ENCODE results near the gene USP17L10.
"Not testable (repeated sequence)": the region's sequence is repeated elsewhere in the genome, so short reads cannot be mapped to it uniquely, and the experiment has no call there.

The USP17L10 gene

GRCh38 chr4:9210357-9210756 lies at the start of gene USP17L10:
USP17L10 (plus strand) TSS chr4:9210657; CDS start chr4:9210657, 0 bp downstream.
- not testable (repeated sequence) for DNase-seq

GRCh38 chr4:9165990-9166389 lies 44.5 kb upstream of the USP17L10 start:
- DNase-seq: not testable (repeated sequence)

GRCh38 chr4:9169791-9170459 lies 40.5 kb upstream of the USP17L10 start, which contains the start of gene FAM90A26:
FAM90A26 (plus strand) TSS chr4:9170409; CDS start chr4:9173173, 2,764 bp downstream.
- DNase-seq: not testable (repeated sequence)

- not testable (repeated sequence) for DNase-seq
Observed at GRCh38 chr4:9214701-9215100, 4.2 kb downstream of the USP17L10 start.

GRCh38 chr4:9215105-9215504 lies 4.6 kb downstream of the USP17L10 start, which contains the start of gene USP17L11:
USP17L11 (plus strand) TSS chr4:9215405; CDS start chr4:9215405, 0 bp downstream.
- not testable (repeated sequence) for DNase-seq

GRCh38 chr4:9219852-9220251 lies 9.4 kb downstream of the USP17L10 start, which contains the start of gene USP17L12:
USP17L12 (plus strand) TSS chr4:9220152; CDS start chr4:9220152, 0 bp downstream.
- DNase-seq: not testable (repeated sequence)

GRCh38 chr4:9224596-9224995 lies 14.1 kb downstream of the USP17L10 start, which contains the start of gene USP17L13:
USP17L13 (plus strand) TSS chr4:9224896; CDS start chr4:9224896, 0 bp downstream.
- DNase-seq: not testable (repeated sequence)

- DNase-seq: not testable (repeated sequence)
Observed at GRCh38 chr4:9230249-9230648, 19.8 kb downstream of the USP17L10 start.

- DNase-seq: not testable (repeated sequence)
Observed at GRCh38 chr4:9234085-9234484, 23.6 kb downstream of the USP17L10 start, which contains the start of gene USP17L15. USP17L15 (plus strand) TSS chr4:9234385; CDS start chr4:9234385, 0 bp downstream.

- not testable (repeated sequence) for DNase-seq
Observed at GRCh38 chr4:9238461-9238860, 28.0 kb downstream of the USP17L10 start.

GRCh38 chr4:9243579-9243978 lies 33.1 kb downstream of the USP17L10 start, which contains the start of gene USP17L17:
USP17L17 (plus strand) TSS chr4:9243879; CDS start chr4:9243879, 0 bp downstream.
- DNase-seq: not testable (repeated sequence)

- DNase-seq: not testable (repeated sequence)
Observed at GRCh38 chr4:9247953-9248680, 37.7 kb downstream of the USP17L10 start, which contains the start of gene USP17L18. USP17L18 (plus strand) TSS chr4:9248630; CDS start chr4:9248630, 0 bp downstream.

GRCh38 chr4:9253078-9253477 lies 42.6 kb downstream of the USP17L10 start, which contains the start of gene USP17L19:
USP17L19 (plus strand) TSS chr4:9253378; CDS start chr4:9253378, 0 bp downstream.
- not testable (repeated sequence) for DNase-seq

- not testable (repeated sequence) for DNase-seq
Observed at GRCh38 chr4:9257824-9258223, 47.4 kb downstream of the USP17L10 start, which contains the start of gene USP17L20. USP17L20 (plus strand) TSS chr4:9258124; CDS start chr4:9258124, 0 bp downstream.

All from islet precursor cell (in vitro differentiated cells).